Endodermal cell (in vitro differentiated cells): ENCODE measurements around the gene RNF41. TPM values are rescaled to one million over a fixed set of nuclear protein-coding genes. Genes with fewer than 3 reads are reported as not detected.

Source experiments
- DNase-seq: peaks from one replicate; pipeline ENCODE4 v3.0.0-alpha.2; 2017
- H3K27ac ChIP-seq: 2 replicates; pipeline ENCODE4 v1.5.1; 2013; ENCODE audit warnings: mild to moderate bottlenecking, low read depth, low read length, moderate library complexity
- H3K27me3 ChIP-seq: 2 replicates; pipeline ENCODE4 v1.6.1; 2013; ENCODE audit warnings: mild to moderate bottlenecking, low read length, moderate library complexity; ENCODE audit not compliant: insufficient read depth, control insufficient read depth, poor library complexity, severe bottlenecking
- H3K36me3 ChIP-seq: 2 replicates; pipeline ENCODE4 v1.7.0; 2013; ENCODE audit warnings: mild to moderate bottlenecking, low read length, moderate library complexity; ENCODE audit not compliant: control insufficient read depth, insufficient read depth
- H3K4me1 ChIP-seq: one replicate; pipeline ENCODE4 v1.7.0; 2013; ENCODE audit warnings: low read length; ENCODE audit not compliant: control insufficient read depth, insufficient read depth
- H3K4me3 ChIP-seq: 2 replicates; pipeline ENCODE4 v1.5.1; 2013; ENCODE audit warnings: mild to moderate bottlenecking, low read length, moderate library complexity
- H3K9ac ChIP-seq: 2 replicates; pipeline ENCODE4 v1.6.1; 2013; ENCODE audit warnings: mild to moderate bottlenecking, low read length, moderate library complexity; ENCODE audit not compliant: poor library complexity, severe bottlenecking; ENCODE audit errors: extremely low read depth
- H3K9me3 ChIP-seq: 2 replicates; pipeline ENCODE4 v1.6.1; 2013; ENCODE audit warnings: mild to moderate bottlenecking, low read length, moderate library complexity; ENCODE audit not compliant: control insufficient read depth
- H3K27ac Mint-ChIP-seq: 2 replicates; pipeline ENCODE4 v1.8.0; 2020; ENCODE audit warnings: mixed read lengths
- H3K27me3 Mint-ChIP-seq: 2 replicates; pipeline ENCODE4 v1.8.0; 2021; ENCODE audit warnings: mild to moderate bottlenecking, mixed read lengths; ENCODE audit not compliant: insufficient read depth
- H3K36me3 Mint-ChIP-seq: 2 replicates; pipeline ENCODE4 v1.8.0; 2020; ENCODE audit warnings: low read depth, mixed read lengths
- H3K4me1 Mint-ChIP-seq: 2 replicates; pipeline ENCODE4 v1.8.0; 2020; ENCODE audit warnings: mixed read lengths
- H3K4me3 Mint-ChIP-seq: 2 replicates; pipeline ENCODE4 v1.8.0; 2020; ENCODE audit warnings: mild to moderate bottlenecking, moderate library complexity, mixed read lengths
- H3K9me3 Mint-ChIP-seq: 2 replicates; pipeline ENCODE4 v1.8.0; 2020; ENCODE audit warnings: mild to moderate bottlenecking, mixed read lengths
- WGBS, 2 experiments: methylation state at CpG; one replicate each; pipeline versions ENCODE4 v1.1.5 to v1.1.7; 2013; ENCODE audit warnings: missing lambda C conversion rate in 2 of 2, mixed read lengths in 1 of 2; ENCODE audit not compliant: insufficient coverage in 1 of 2, insufficient read length in 1 of 2; 5-methylcytosine and 5-hydroxymethylcytosine counted together
- total RNA-seq, 2 donors: library from RNA; stranded (reverse); fragmentation: NEBNext Ultra II Directional in 1 of 2; extraction: Animal tissue kit (Norgen Biotek cat#: 25700) in 1 of 2; gene quantifications; 2 replicates in 1 of 2; 3 replicates in 1 of 2; pipeline ENCODE4 v1.2.1, GENCODE V29; 2021
- TF ChIP-seq, protein P1 (sequence below): fragments of 200-600 bp; sonication (generic); conservative IDR thresholded peaks from 2 replicates; pipeline ENCODE4 v1.5.0; 2021; ENCODE audit warnings: antibody characterized with exemption, mild to moderate bottlenecking

The RNF41 gene
- total RNA-seq, 2 donors from 2014 or later: 45.8 to 48.9 TPM

DNA sequence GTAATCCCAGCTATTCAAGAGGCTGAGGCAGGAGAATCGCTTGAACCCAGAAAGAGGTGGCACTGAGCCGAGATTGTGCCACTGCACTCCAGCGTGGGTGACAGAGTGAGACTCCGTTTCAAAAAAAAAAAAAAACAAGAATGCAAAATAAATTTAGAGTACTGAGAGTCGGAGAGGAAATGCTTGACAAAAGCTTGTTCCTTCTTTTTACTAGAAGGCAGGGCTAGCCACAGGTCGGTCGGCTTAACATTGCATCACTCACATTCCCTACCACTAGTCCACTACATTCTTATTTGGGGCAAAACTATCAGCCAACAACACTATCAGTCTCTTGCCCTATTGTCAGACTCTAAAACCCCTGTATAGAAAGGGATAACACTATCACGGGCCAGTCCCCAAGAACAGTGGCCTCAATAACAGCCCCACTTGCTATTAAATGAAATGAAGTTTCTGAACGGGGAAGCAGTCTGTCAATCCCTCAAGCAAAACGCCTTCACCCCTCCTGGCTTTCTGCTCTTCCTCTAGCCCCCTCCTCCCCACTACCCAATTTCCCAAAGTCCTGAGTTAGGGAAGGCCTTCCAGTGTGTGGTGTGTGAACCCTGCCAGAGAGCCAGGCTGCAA is 1.0 kb downstream of the RNF41 start:
- peak overlapping the region; percentile 96 for H3K27ac Mint-ChIP-seq
- peaks cover 26% of the 10 kb centered on the region for H3K4me1 Mint-ChIP-seq
- WGBS, 2 experiments: 35 to 57% methylated on average over 5 to 10 of the region's 10 CpGs
- Histone ChIP-seq H3K4me3 (peak overlapping the region; percentile 100), H3K4me1 (peaks cover 5% of the 10 kb centered on the region), H3K9ac (peak overlapping the region; percentile 93), H3K27ac (peak overlapping the region; percentile 93), H3K36me3 (peaks cover 17% of the 10 kb centered on the region), H3K27me3 (no peaks in the 10 kb centered on the region), H3K9me3 (no peaks in the 10 kb centered on the region)
- peaks cover 2% of the 10 kb centered on the region for H3K9me3 Mint-ChIP-seq
- DNase-seq: no peak
- H3K4me3 Mint-ChIP-seq: peak overlapping the region; percentile 99
- peaks cover 18% of the 10 kb centered on the region for H3K36me3 Mint-ChIP-seq
- TF ChIP-seq, protein P1, sequence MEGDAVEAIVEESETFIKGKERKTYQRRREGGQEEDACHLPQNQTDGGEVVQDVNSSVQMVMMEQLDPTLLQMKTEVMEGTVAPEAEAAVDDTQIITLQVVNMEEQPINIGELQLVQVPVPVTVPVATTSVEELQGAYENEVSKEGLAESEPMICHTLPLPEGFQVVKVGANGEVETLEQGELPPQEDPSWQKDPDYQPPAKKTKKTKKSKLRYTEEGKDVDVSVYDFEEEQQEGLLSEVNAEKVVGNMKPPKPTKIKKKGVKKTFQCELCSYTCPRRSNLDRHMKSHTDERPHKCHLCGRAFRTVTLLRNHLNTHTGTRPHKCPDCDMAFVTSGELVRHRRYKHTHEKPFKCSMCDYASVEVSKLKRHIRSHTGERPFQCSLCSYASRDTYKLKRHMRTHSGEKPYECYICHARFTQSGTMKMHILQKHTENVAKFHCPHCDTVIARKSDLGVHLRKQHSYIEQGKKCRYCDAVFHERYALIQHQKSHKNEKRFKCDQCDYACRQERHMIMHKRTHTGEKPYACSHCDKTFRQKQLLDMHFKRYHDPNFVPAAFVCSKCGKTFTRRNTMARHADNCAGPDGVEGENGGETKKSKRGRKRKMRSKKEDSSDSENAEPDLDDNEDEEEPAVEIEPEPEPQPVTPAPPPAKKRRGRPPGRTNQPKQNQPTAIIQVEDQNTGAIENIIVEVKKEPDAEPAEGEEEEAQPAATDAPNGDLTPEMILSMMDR: no peak
- H3K27me3 Mint-ChIP-seq: no peaks in the 10 kb centered on the region

DNA sequence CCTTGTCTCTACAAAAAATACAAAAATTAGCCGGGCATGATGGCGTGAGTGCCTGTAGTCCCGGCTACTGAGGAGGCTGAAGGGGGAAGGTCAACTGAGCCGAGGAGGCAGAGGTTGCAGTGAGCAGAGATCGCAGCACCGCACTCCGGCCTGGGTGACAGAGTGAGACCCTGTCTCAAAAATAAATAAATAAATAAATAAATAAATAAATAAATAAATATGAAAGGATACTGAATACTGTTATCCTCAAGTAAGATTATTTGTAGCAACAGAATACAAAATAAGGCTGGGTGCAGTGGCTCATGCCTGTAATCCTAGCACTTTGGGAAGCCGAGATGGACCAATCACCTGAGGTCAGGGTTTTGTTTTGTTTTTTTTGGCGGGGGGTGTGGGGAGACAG is 1.9 kb downstream of the RNF41 start:
- TF ChIP-seq, protein P1: no peak
- Histone ChIP-seq H3K27me3 (no peaks in the 10 kb centered on the region), H3K36me3 (peaks cover 26% of the 10 kb centered on the region), H3K9me3 (no peaks in the 10 kb centered on the region), H3K4me3 (no peak overlapping the region), H3K9ac (no peak overlapping the region), H3K27ac (no peak overlapping the region), H3K4me1 (peaks cover 5% of the 10 kb centered on the region)
- no peak for DNase-seq
- H3K36me3 Mint-ChIP-seq: peaks cover 23% of the 10 kb centered on the region
- H3K27ac Mint-ChIP-seq: no peak overlapping the region
- H3K27me3 Mint-ChIP-seq: no peaks in the 10 kb centered on the region
- H3K9me3 Mint-ChIP-seq: peaks cover 2% of the 10 kb centered on the region
- H3K4me3 Mint-ChIP-seq: no peak overlapping the region
- WGBS, 2 experiments: 94 to 100% methylated on average over 6 of the region's 9 CpGs
- peaks cover 23% of the 10 kb centered on the region for H3K4me1 Mint-ChIP-seq

DNA sequence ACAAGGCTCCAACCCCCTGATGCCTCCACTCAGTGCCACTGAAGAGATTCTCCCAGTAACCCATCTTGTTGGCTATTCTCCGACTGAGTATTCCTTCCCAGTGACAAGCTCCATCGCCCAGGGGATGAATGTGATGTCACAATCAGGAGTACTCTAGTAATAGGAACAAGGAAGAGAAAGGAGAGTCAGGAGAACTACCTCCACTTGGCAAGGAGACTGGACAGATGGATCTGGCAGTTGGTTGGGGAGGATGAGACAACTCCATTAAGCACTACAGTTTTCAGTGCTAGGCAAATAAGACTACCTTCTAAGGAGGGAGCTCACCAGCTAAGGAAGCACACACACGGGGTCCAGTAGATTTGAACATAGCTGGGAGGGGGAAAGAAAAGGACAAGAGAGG is 5.3 kb downstream of the RNF41 start:
- Histone ChIP-seq H3K4me1 (no peaks in the 10 kb centered on the region), H3K27ac (no peak overlapping the region), H3K9ac (no peak overlapping the region), H3K36me3 (peaks cover 59% of the 10 kb centered on the region), H3K9me3 (no peaks in the 10 kb centered on the region), H3K27me3 (no peaks in the 10 kb centered on the region), H3K4me3 (no peak overlapping the region)
- TF ChIP-seq, protein P1: no peak
- no peak overlapping the region for H3K4me3 Mint-ChIP-seq
- peaks cover 6% of the 10 kb centered on the region for H3K4me1 Mint-ChIP-seq
- peaks cover 47% of the 10 kb centered on the region for H3K36me3 Mint-ChIP-seq
- 94 to 100% methylated on average over 1 to 3 of the region's 3 CpGs for WGBS, 2 experiments
- DNase-seq: no peak
- no peak overlapping the region for H3K27ac Mint-ChIP-seq
- peaks cover 2% of the 10 kb centered on the region for H3K9me3 Mint-ChIP-seq
- H3K27me3 Mint-ChIP-seq: no peaks in the 10 kb centered on the region
